ENCODE results near the gene PRDM16. TPM values are rescaled to one million over a fixed set of nuclear protein-coding genes. Genes with fewer than 3 reads are reported as not detected.

PRDM16 gene
- total RNA-seq, 1 experiment from 2014 or later: 6.1 TPM

DNA sequence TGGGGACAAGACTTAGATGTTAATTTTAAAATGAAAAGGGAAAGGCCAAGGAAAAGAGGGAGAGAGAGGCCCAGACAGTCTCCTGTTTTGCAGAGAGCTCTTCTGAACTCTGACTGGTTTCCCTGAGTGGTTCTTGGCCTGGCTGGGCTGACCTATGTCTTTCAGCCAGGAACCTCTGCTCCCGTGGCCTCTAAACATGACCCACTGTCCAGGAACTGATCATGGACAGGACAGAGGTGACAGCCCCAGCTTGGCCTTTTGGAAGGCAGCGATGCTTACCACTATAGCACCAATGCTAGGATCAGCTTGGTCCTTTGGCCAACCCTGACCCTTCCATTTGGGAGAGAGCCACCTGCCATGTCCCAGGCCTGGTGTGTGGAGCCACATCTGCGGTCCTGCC, 55.2 kb downstream of the PRDM16 start:
- ATAC-seq (no peak), DNase-seq (ENCODE audit: low read depth, low spot score) (no peak)
- POLR2A ChIA-PET: no interaction called here
- CTCF ChIA-PET: no interaction called here
- H3K27me3 ChIP-seq (ENCODE audit: insufficient read depth, low read length): no peaks in the 10 kb centered on the region
- H3K9me3 ChIP-seq (ENCODE audit: control insufficient read depth in 1 of 2, insufficient read depth in 1 of 2, low read depth in 1 of 2, low read length in 2 of 2): no peaks in the 10 kb centered on the region
- no peaks in the 10 kb centered on the region for H4K20me1 ChIP-seq (ENCODE audit: insufficient read depth)
- no peaks in the 10 kb centered on the region for H3K79me2 ChIP-seq (ENCODE audit: insufficient read depth, low read length)
- no peaks in the 10 kb centered on the region for H3K4me1 ChIP-seq (ENCODE audit: control insufficient read depth in 1 of 2, insufficient read depth in 2 of 2, low read length in 2 of 2)
- H3K36me3 ChIP-seq (ENCODE audit: control insufficient read depth in 1 of 2, insufficient read depth in 2 of 2, low read length in 2 of 2): no peaks in the 10 kb centered on the region
- TF ChIP-seq, protein P1, sequence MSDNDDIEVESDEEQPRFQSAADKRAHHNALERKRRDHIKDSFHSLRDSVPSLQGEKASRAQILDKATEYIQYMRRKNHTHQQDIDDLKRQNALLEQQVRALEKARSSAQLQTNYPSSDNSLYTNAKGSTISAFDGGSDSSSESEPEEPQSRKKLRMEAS (IDR thresholded peaks at IDR 0.05): no peak
- TF ChIP-seq ZFX (IDR thresholded peaks at IDR 0.05) (no peak), SRF (IDR thresholded peaks at IDR 0.05; ENCODE audit: low read depth) (no peak), EGR1 (IDR thresholded peaks at IDR 0.05; ENCODE audit: low read depth) (no peak), SIN3A (IDR thresholded peaks at IDR 0.05; ENCODE audit: low read depth) (no peak), JUND (IDR thresholded peaks at IDR 0.05) (no peak), YY1 (IDR thresholded peaks at IDR 0.05; ENCODE audit: extremely low read depth, insufficient replicate concordance, low read depth, low read length) (no peak), POLR2AphosphoS5 (IDR thresholded peaks at IDR 0.05; ENCODE audit: low read depth, low read length) (no peak), FOSL1 (IDR thresholded peaks at IDR 0.05; ENCODE audit: low read depth) (no peak), EZH2 (IDR thresholded peaks at IDR 0.05) (no peak), EZH2phosphoT487 (IDR thresholded peaks at IDR 0.05; ENCODE audit: borderline replicate concordance) (no peak), ZNF274 (IDR thresholded peaks at IDR 0.05; ENCODE audit: low read depth, low read length) (no peak), CEBPB (IDR thresholded peaks at IDR 0.05; ENCODE audit: low read depth) (no peak)
- TF ChIP-seq, protein P2, sequence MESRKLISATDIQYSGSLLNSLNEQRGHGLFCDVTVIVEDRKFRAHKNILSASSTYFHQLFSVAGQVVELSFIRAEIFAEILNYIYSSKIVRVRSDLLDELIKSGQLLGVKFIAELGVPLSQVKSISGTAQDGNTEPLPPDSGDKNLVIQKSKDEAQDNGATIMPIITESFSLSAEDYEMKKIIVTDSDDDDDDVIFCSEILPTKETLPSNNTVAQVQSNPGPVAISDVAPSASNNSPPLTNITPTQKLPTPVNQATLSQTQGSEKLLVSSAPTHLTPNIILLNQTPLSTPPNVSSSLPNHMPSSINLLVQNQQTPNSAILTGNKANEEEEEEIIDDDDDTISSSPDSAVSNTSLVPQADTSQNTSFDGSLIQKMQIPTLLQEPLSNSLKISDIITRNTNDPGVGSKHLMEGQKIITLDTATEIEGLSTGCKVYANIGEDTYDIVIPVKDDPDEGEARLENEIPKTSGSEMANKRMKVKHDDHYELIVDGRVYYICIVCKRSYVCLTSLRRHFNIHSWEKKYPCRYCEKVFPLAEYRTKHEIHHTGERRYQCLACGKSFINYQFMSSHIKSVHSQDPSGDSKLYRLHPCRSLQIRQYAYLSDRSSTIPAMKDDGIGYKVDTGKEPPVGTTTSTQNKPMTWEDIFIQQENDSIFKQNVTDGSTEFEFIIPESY (IDR thresholded peaks at IDR 0.05; ENCODE audit: extremely low read depth, insufficient replicate concordance, low read length): no peak
- RAD21 ChIA-PET (ENCODE audit: low non-redundant PET in 1 of 2, low total read pairs in 2 of 2, uncharacterized antibody in 2 of 2, unreplicated experiment in 2 of 2): no interaction called here
- H3K27ac ChIP-seq (ENCODE audit: low read depth, low read length): no peak overlapping the region
- intact Hi-C loops (cut with micrococcal nuclease): no loop called here
- no peak overlapping the region for H3K4me3 ChIP-seq (replicated peaks in 1 of 2; ENCODE audit: low read depth in 1 of 2, low read length in 2 of 2)
- H3K9ac ChIP-seq (ENCODE audit: low read length): no peak overlapping the region
- no peak overlapping the region for H2AFZ ChIP-seq (ENCODE audit: low read depth, low read length, poor library complexity, severe bottlenecking)
- no peaks in the 10 kb centered on the region for H3K9me2 ChIP-seq (ENCODE audit: insufficient read depth)
- no TSS peak for BruUV-seq (replicated peaks)
- H3K4me2 ChIP-seq (ENCODE audit: low read length): no peak overlapping the region
